K562 (cell line): ENCODE data around the gene OLIG1. TPM values are rescaled to one million over a fixed set of nuclear protein-coding genes. Genes with fewer than 3 reads are reported as not detected.

Experiments used
- BRCA1 ChIP-seq, 2 experiments: fragments of 450-650 bp in 1 of 2; sonication (generic) in 1 of 2; formaldehyde crosslinking in 1 of 2; IDR thresholded peaks; 2 replicates each; pipeline versions ENCODE4 v1.5.0 to v1.6.1; 2017 to 2020; ENCODE audit warnings: mild to moderate bottlenecking in 1 of 2, missing genetic modification reagents in 1 of 2
- RCOR1 ChIP-seq, 2 experiments: IDR thresholded peaks; 2 replicates each; pipeline ENCODE4 v1.6.1; 2012; ENCODE audit warnings: low read depth in 2 of 2, low read length in 2 of 2, borderline replicate concordance in 1 of 2, improper control_type of control experiment in 1 of 2
- SNRNP70 ChIP-seq: fragments of 200-400 bp; formaldehyde crosslinking; optimal IDR thresholded peaks from 2 replicates; pipeline ENCODE3; 2017; ENCODE audit warnings: low read depth, low read length
- STAG1 ChIP-seq: sonication (generic); formaldehyde crosslinking; IDR thresholded peaks from 2 replicates; pipeline ENCODE4 v1.5.0; 2020; ENCODE audit warnings: missing genetic modification reagents, borderline replicate concordance
- ZNF318 ChIP-seq, 2 experiments: fragments of 450-650 bp; IDR thresholded peaks; 2 replicates each; pipeline ENCODE4 v1.6.1; 2016; ENCODE audit warnings: mild to moderate bottlenecking in 2 of 2, borderline replicate concordance in 1 of 2, low read depth in 1 of 2, moderate library complexity in 1 of 2
- polyA plus RNA-seq, 8 experiments: library from polyadenylated mRNA; depleted of rRNA in 4 of 8; stranded (reverse) in 5 of 8; unstranded in 3 of 8; fragments of >200 nt; fragmentation: Nextera tagmentation in 2 of 8; fragmentation: Illumina TruSeq in 1 of 8; extraction: Ambion mirVana in 2 of 8; extraction: Trizol in 1 of 8; gene quantifications; 2 replicates each; pipeline versions ENCODE4 v1.2.1 to v1.2.3, GENCODE V29; 2011 to 2014; ENCODE audit warnings: inconsistent platforms in 1 of 8, missing spikeins in 1 of 8
- total RNA-seq, 7 experiments: library from RNA; depleted of rRNA in 6 of 7; stranded (reverse); fragments of >200 nt in 6 of 7; fragmentation: Illumina TruSeq in 2 of 7; extraction: Trizol in 2 of 7; gene quantifications; 2 replicates each; pipeline versions ENCODE4 v1.2.1 to v1.2.3, GENCODE V29; 2011 to 2021; ENCODE audit warnings: low replicate concordance in 1 of 7

Gene OLIG1
- total and polyA plus RNA-seq, 9 of the 15 experiments (the other 6 are each of a cell fraction or from before 2014, with no cell fraction given) = not detected

- TF ChIP-seq ZNF318 (IDR thresholded peaks at IDR 0.05; ENCODE audit: borderline replicate concordance in 1 of 2, low read depth in 1 of 2) (no peak), RCOR1 (IDR thresholded peaks at IDR 0.05; ENCODE audit: borderline replicate concordance in 1 of 2, low read depth in 2 of 2, low read length in 2 of 2) (no peak), STAG1 (CRISPR knock-in tag) (no peak), BRCA1 (IDR thresholded peaks at IDR 0.05) (no peak), BRCA1 (CRISPR knock-in tag; IDR thresholded peaks at IDR 0.05) (no peak), SNRNP70 (no peak)
These were observed 41.7 kb upstream of the OLIG1 start (continued) for GRCh38 chr21:33028287-33028670.
